C1 segment of cervical spinal cord (tissue), 14 donors: ENCODE data around the gene MTR.
"Not testable (repeated sequence)": the region's sequence is repeated elsewhere in the genome, so short reads cannot be mapped to it uniquely, and the experiment has no call there.

Experiments used
- DNase-seq, 14 donors: peaks; one replicate each; lab custom pipeline; 2025; lab: John Stamatoyannopoulos, UW

Gene MTR

DNA sequence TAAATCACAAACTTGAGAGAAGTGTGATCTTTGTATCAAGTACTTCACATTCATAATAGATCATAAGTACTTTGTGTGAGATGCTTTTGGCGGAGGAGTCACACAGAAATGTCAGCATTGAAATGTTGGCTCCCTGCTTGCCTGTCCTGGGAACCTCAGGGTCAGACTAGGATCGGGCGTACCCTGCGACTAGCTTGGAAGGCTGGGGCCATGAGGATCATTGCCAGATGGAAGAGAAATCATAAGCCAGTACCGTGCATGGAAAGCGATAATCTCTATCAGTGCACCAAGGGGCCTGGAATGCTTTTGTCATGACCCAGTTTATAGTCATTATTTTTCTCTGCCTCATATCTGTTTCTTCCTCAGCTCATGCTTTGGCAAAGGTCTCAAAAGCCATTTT lies 35.5 kb downstream of the MTR start:
- no peak for DNase-seq

DNA sequence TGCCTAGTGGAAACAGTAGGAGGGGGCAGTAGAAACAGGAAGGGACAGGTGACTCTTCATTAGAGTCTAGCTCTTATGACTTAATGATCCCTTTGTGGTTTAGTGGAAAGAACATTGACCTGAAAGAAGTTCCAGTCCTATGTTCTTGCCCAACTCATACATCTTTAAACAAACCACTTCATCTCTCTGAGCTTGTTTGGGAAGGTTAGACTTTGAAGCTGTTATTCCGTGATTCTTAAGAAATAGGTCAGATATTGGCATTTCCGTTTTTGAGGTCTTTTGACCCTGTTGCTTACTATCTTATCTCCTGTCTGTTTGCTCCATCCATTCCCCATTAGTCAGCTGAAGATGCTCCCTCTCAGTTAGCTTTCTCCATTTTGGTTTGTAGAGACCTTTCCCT lies 38.5 kb downstream of the MTR start:
- DNase-seq: no peak

DNA sequence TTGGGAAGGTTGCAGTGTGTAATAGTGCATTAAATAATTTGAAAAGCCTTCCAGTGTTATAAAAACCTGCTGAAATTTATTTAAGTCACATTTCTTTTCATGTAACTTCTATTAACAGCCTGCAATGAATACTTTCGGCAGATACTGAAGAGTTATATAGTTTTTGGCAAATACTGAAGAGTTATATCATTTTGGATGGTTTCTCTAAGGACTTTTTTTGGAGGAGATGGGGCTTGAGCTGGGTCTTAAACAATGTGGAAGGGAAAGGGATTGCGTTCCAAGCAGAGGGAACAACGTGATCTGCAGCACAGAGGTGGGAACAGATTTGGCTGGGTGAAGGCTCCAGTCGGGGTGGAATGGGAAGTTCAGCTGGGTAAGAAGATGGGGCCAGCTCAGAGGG lies 39.8 kb downstream of the MTR start:
- no peak for DNase-seq

DNA sequence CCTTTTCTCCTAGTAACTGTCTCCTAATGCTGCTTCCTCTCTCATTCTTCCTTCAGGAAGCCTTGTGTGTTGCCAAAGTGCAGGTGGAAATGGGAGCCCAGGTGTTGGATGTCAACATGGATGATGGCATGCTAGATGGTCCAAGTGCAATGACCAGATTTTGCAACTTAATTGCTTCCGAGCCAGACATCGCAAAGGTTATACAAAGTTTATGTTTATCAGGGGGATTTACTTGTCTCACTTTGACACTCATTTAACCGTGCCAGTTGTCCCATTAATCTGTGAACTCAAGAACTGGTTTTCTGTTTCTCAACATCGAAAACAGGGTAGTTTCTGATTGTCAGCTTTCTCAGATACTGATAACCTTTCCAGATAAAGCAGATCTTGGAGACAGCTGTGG lies 40.4 kb downstream of the MTR start:
- DNase-seq: no peak

DNA sequence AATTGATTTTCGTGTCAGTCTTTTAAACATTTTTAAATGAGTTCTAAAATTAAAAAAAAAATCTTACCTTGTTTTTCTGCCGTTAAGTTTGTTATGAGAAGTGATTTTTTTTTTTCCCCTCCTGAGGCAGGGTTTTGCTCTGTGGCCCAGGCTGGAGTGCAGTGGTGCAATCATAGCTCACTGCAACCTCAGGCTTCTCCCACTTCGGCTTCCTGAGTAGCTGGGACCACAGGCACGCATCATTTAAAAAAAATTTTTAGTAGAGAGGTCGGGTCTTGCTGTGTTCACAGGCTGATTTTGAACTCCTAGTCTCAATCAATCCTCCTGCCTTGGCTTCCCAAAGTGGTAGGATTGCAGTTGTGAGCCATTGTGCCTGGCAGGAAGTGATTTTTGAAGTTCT lies 41.1 kb downstream of the MTR start:
- DNase-seq: no peak

DNA sequence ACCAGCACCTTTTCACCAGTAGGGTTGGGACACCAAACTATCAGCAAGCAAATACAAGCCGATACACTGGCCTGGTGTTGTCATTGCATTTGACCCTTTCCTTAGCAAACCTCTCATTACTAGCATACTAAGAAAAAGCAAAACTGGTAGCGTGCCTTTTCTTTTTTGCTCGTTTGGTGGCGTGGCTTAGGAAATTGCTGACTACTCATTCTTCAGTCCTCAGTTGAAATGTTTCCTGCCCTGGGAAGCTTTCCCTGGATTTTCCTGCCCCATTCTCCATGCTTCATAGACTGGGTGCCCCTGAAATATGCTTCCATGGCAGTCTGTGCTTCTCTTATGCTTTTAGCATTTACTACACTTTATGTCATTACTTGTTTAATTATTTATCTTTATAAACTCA lies 42.0 kb downstream of the MTR start:
- DNase-seq: no peak

DNA sequence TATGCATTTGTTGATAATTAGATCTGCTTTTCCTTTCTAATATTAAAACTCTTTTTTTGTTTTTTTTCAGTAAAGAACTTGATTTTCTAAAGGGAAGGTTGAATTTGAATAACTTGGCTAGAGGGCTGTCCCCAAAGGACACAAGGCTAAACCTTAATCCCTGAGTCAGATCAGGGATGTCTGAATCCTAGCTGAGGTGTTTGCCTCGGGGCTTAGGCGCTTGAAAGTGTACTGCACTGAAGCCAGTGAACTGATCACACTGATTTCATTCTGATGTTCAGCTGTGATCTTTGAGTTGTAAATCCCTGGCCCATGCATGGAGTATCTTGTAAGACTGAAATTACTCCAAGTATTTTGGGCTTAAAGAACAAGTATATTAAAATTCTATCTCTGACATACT lies 42.8 kb downstream of the MTR start:
- DNase-seq: no peak

DNA sequence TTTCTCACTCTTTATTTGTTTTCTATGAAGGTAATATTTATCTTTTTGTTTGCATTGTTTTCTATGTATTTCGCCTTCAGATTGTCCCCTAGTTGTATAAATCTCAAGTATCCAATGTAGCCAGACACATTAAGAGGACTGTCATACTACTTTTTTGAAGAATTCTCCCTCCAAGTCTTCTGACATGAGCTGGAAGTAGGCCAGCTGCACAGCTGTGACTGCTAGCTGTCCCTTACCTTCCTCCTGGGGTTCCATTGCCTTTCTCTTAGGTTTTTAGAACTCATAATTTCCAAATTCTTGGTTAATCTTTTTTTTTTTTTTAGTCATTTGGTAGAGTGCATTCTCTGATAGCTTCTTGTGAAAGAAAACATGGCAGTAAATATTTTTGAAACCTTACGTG lies 46.2 kb downstream of the MTR start:
- DNase-seq: no peak

DNA sequence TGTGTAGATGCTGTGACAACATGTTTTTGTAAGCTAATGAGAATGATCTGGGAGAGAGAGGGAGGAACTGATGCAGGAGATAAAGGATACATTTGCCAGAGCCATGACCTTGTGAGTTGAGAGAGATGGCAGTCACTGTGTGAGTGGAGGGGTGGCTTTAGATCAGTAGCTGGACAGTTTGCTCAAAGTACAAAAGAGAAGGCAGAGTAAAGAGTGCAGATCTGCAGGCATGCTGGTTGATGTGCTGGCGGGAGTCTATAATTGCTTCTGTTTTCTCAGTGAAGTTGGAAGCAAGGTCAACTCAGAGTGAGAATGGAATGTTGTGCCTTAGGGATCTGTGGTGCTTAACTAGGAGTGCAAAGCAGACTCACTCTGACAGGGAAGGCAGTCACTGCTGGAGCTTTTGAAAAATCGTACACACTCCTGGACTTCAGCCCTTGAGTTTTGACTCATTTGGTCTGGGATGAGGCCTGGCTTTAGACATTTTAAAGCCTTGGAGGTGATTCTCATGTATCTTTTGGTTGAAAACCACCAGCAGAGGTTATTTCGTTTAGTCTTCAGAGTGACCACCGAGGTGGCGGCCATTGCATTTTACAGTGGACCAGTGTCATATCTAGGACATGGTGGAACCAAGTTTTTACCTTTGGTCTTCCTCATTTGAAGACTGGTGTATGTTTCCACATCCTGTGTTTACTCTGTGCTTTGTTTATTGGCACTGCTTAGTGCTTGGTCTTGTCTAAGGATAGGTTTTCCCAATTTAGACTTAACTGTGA lies 49.6 kb downstream of the MTR start:
- no peak for DNase-seq

DNA sequence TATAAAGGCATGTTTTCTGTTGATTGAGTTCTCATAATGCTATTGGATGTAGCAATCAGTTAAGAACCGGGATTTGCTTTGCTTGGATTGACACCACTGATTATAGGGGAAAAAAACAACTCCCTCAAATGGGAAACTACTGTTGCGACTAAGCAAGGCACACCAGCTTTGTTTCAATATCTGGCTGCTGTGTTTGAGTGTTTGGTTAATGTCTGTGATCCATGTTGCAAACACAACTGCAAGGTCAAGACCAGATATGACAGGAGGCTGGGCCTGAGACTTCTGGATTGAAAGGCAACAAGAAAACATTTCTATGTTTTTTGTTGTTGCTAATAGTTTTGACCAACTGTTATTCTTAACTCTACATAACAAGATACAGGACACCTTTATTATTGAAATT lies 50.7 kb downstream of the MTR start:
- no peak for DNase-seq

DNA sequence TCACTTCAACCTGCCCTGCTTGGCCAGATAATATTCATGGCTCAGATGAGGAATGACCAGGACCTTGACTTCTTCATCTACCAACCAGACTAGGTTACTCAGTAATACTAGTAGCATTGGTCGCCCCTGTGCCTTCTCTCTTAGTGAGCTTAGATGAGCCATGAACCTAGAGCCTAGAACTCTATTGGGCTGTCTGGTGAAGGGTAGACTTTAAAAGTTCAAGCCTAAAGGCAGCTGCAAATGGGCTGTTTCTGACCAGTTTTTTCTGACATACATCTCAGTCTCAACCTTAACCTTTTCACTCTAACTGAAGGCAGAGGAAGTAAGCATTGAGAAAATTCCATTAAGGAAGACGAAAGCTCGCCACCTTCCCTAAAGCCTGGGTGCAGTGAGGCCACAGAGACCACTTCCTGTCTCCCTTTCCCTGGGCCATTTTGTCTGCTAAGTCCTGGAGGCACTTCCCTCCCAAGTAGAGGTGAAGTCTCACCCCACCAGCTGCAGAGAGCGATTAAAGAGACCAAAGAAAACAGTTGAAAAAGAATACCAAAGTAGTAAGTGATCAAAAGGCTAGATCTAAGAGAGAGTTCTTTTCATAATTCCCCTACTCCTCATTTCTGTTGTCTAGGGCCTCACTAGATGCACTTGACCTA lies 53.3 kb downstream of the MTR start:
- no peak for DNase-seq

DNA sequence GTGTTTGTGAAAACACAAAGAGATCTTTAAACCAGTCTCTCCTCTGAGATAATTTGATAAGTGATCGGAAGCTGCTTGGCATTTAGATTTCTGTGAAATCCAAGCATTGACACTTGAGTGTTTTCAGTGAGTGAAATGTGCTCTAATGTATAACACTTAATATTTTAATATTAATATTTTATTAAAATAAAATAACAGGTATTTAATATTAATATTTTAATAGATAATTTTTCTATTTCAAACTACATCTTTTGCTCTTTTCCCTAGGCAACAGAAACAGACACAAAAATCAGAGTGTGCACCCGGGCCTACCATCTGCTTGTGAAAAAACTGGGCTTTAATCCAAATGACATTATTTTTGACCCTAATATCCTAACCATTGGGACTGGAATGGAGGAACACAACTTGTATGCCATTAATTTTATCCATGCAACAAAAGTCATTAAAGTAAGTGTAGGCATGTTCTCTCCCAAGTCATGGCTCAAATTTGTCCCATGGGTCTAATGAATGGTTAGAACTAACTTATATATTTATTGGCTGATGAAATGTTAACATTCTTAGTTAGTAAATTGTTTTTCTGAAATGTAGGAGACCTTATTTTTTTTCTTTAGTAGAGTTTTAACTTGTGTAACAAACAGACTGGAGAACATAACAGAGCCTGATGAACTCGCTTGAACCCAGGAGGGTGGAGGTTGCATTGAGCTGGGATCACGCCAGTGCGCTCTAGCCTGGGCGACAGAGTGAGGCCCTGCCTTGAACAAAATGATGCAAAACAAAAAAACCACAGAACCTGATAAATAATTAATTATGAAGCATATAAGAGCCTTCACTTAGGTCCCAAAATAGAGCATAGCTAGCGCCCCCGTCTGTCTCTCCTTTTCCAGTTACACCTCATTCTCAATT lies 55.2 kb downstream of the MTR start:
- DNase-seq: no peak

DNA sequence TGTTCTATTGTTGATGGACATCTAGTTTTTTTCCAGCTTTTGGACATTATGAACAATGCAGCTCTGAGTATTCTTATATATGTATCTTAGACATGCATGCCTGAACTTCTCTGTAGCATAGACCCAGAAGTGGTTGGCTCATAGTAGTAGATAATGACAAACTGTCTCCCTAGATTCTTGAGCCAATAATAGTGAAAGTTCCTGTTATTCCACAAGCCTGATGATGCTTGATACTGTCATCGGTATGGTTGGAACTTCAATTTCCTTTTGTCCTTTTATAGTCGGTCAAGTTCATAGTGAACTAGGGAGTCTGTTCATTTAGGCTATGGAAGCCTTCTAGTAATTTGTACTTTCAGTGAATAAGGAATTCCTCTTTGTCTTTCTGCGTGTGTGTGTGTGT lies 56.8 kb downstream of the MTR start:
- DNase-seq: no peak

DNA sequence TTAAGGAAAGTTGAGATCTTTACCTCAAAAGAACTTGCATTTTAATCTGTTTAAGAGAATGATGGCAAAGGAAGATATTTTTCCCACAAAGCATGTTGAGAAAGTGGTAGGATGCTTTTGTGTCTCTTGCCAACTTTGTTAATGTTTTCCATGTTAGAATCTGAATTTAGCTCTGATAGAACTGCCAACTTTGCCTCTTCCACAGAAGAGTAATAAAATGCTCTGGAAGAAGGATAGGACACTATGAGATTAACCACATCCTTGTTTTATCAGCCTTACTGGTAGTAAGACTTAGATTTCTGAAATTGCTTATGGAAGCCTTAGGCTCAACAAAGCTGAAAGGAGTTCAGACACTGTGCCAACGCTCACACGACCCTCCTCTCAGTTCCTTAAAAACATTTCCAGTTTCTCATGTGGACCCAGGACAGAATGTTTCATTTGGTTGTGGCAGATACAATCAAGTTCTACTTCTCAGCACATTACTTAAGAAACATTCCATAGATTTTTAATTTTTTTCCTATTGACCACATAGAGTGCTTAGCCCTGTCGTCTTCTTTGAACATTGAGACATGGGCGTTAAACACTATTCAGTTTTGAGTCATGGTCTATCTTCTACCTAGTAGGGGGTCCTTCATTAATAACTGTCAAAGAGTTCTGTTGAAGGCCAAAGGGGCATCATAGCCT lies 59.0 kb downstream of the MTR start:
- DNase-seq: no peak

DNA sequence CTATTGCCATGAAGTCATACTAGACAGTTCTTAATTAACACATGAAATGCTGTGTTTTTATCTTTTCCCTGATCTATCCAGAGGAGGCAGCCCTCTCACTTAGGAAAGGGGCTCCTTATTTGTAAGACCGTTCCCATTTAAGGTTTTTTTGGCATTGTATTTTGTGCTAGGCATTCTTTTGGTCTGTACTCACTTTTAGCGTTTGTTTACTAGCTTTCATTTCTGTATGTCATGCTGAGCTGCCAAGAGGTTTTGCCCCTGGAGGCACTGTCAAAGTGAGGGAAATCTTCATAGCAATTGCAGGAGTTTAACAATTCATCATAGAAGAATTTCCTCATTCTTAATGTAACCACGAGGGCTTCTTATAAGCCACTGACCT lies 59.5 kb downstream of the MTR start:
- DNase-seq: no peak

DNA sequence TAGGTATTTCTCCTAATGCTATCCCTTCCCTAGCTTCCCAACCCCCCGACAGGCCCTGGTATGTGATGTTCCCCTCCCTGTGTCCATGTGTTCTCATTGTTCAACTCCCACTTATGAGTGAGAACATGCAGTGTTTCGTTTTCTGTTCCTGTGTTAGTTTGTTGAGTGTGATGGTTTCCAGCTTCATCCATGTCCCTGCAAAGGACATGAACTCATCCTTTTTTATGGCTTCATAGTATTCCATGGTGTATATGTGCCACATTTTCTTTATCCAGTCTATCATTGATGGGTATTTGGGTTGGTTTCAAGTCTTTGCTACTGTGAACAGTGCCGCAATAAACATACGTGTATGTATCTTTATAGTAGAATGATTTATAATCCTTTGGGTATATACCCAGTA lies 61.6 kb downstream of the MTR start:
- not testable (repeated sequence) for DNase-seq

DNA sequence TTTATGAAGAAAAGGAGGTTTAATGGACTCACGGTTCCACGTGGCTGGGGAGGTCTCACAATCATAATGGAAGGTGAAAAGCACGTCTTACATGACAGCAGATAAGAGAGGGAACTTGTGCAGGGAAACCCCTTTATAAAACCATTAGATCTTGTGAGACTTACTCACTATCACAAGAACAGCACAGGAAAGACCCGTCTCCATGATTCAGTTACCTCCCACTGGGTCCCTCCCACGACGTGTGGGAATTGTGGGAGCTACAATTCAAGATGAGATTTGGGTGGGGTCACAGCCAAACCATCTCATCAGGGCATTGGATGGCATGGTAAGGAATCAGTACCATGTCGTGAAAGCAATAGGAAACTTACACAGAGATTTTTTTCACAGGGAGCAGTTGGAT lies 63.1 kb downstream of the MTR start:
- no peak for DNase-seq

DNA sequence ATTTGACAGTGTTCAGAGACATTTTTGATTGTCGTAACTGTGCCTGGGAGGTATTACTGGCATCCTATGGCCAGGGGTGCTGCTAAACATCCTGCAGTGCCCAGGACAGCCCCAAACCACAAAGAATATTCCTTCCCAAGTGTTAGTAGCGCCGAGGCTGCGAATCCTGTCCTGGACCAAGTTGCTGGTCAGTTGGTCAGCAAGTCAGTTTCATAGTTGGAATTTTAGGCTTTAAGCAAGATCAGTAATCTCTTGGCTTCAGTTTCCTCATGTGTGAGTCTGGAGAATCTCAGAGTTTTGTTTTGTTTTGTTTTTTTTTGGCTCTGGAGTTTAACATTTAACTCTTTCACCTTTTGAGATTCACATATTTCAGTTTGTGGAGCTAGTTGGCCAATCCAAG lies 65.0 kb downstream of the MTR start:
- DNase-seq: no peak

DNA sequence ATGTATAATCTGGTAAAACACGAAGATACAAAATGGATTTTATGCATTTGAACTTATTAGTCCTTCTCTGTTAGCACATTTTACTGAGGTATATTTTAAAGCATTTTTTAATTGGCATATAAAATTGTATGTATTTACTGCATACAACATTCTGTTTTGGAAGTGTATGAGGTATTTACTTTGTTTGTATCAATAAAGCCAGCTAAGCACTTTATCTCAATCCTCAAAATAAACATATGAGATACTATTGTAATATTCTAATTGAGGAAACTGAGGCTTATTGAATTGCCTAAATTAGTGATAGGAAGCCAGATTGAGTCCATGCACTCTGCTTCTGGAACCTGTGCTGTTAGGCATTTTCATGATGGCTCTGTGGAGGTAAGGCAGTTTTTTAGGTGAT lies 65.6 kb downstream of the MTR start:
- DNase-seq: no peak

DNA sequence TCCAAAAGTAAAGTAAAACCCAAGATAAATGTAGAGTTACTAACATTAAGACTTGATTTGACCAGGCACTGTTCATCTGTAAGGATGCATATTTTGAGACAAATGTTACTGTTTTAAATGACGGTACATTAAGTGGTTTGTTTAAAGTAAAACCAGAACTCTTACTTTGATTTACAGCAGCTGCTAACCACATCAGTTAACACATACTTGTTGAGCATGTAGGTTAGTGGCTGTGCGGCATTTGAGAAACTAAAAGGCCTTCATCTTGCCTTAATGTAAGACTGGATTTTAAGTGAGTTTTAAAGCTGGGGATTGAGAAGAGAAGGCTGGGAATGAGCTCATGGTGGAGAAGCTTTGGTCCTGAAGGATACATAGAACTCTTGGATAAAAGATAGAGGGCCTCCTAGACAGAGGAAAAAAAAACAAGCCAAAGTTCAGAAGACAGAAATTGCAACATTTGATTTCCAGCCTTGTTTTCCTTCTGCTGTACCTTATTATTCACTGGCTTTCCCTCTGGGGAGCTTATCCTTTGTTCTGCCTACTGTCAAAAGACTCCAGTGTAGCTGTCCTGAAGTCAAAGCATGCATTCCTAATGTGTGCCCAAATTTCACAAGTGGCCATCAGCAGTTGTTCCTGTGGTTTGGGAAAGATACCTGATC lies 66.6 kb downstream of the MTR start:
- DNase-seq: no peak

DNA sequence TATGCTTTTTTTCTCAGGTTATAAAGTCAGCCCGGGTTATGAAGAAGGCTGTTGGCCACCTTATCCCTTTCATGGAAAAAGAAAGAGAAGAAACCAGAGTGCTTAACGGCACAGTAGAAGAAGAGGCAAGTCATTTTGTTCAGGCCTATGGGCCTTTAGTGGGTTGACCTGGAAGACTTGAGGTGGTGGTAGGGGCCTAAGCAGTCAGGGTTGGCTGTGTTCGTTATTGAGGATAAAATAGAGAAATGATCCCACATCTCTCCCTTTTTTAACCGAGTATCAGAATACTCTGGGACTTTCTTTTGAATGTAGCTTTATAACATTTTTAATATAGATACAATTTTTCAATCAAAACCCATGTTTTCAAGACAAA lies 67.1 kb downstream of the MTR start:
- no peak for DNase-seq
